Glutamatergic neuron (in vitro differentiated cells): ENCODE data around the gene KCTD2. TPM values are rescaled to one million over a fixed set of nuclear protein-coding genes. Genes with fewer than 3 reads are reported as not detected.
A peak's percentile ranks its signal among the peaks of the same experiment; 100 is the strongest.

Source experiments
- DNase-seq: peaks from one replicate; pipeline ENCODE4 v3.0.0; 2022
- H3K27ac Mint-ChIP-seq: one replicate; pipeline ENCODE4 v1.8.0; 2020; ENCODE audit warnings: mild to moderate bottlenecking, mixed read lengths, inconsistent platforms; ENCODE audit not compliant: unreplicated experiment
- H3K27me3 Mint-ChIP-seq: one replicate; pipeline ENCODE4 v1.8.0; 2020; ENCODE audit warnings: mild to moderate bottlenecking, moderate library complexity, mixed read lengths, inconsistent platforms; ENCODE audit not compliant: unreplicated experiment
- H3K36me3 Mint-ChIP-seq: one replicate; pipeline ENCODE4 v1.8.0; 2020; ENCODE audit warnings: mild to moderate bottlenecking, mixed read lengths, inconsistent platforms; ENCODE audit not compliant: unreplicated experiment
- H3K4me1 Mint-ChIP-seq: one replicate; pipeline ENCODE4 v1.8.0; 2020; ENCODE audit warnings: mild to moderate bottlenecking, low read depth, mixed read lengths, inconsistent platforms; ENCODE audit not compliant: unreplicated experiment
- H3K4me3 Mint-ChIP-seq: one replicate; pipeline ENCODE4 v1.8.0; 2020; ENCODE audit warnings: mild to moderate bottlenecking, mixed read lengths, inconsistent platforms; ENCODE audit not compliant: unreplicated experiment
- H3K9me3 Mint-ChIP-seq: one replicate; pipeline ENCODE4 v1.8.0; 2020; ENCODE audit warnings: mild to moderate bottlenecking, moderate library complexity, mixed read lengths, inconsistent platforms; ENCODE audit not compliant: unreplicated experiment
- CTCF ChIP-seq: fragments of 200-600 bp; sonication (generic); IDR thresholded peaks from one replicate; pipeline ENCODE4 v1.5.0; 2021; ENCODE audit not compliant: partially characterized antibody, unreplicated experiment
- total RNA-seq: library from RNA; stranded (reverse); fragmentation: NEBNext Ultra II Directional; extraction: Animal tissue kit (Norgen Biotek cat#: 25700); gene quantifications from one replicate; pipeline ENCODE4 v1.2.1, GENCODE V29; 2021; ENCODE audit not compliant: unreplicated experiment

KCTD2 gene
- total RNA-seq, 1 donor from 2014 or later = 23.4 TPM

GRCh38 chr17:75031972-75032719, 14.9 kb upstream of the KCTD2 start:
- no peak overlapping the region for H3K27ac Mint-ChIP-seq
- peaks cover 37% of the 10 kb centered on the region for H3K27me3 Mint-ChIP-seq
- H3K9me3 Mint-ChIP-seq = peaks cover 38% of the 10 kb centered on the region
- peaks cover 10% of the 10 kb centered on the region for H3K36me3 Mint-ChIP-seq
- H3K4me3 Mint-ChIP-seq = peak overlapping the region; percentile 77
- peaks cover 3% of the 10 kb centered on the region for H3K4me1 Mint-ChIP-seq
- DNase-seq = peak; percentile 38
- TF ChIP-seq CTCF = no peak

GRCh38 chr17:75032720-75033280, 14.2 kb upstream of the KCTD2 start:
- no peak for DNase-seq
- Mint-ChIP-seq H3K27me3 (peaks cover 37% of the 10 kb centered on the region), H3K27ac (no peak overlapping the region), H3K9me3 (peaks cover 38% of the 10 kb centered on the region), H3K36me3 (peaks cover 10% of the 10 kb centered on the region), H3K4me1 (peaks cover 3% of the 10 kb centered on the region), H3K4me3 (peak overlapping the region; percentile 97)
- TF ChIP-seq CTCF = no peak

GRCh38 chr17:75033346-75034235, 13.4 kb upstream of the KCTD2 start:
- H3K4me3 Mint-ChIP-seq = peak overlapping the region; percentile 97
- peaks cover 38% of the 10 kb centered on the region for H3K9me3 Mint-ChIP-seq
- H3K4me1 Mint-ChIP-seq = peaks cover 3% of the 10 kb centered on the region
- H3K27ac Mint-ChIP-seq = peak overlapping the region; percentile 95
- DNase-seq = peak; percentile 96
- H3K36me3 Mint-ChIP-seq = peaks cover 7% of the 10 kb centered on the region
- H3K27me3 Mint-ChIP-seq = peaks cover 37% of the 10 kb centered on the region
- TF ChIP-seq CTCF = no peak

- Mint-ChIP-seq H3K27me3 (peaks cover 37% of the 10 kb centered on the region), H3K4me3 (peak overlapping the region; percentile 97), H3K4me1 (peaks cover 3% of the 10 kb centered on the region), H3K27ac (peak overlapping the region; percentile 95), H3K36me3 (peaks cover 5% of the 10 kb centered on the region), H3K9me3 (peaks cover 35% of the 10 kb centered on the region)
- DNase-seq = peak; percentile 92
- TF ChIP-seq CTCF = no peak
Measured at GRCh38 chr17:75034236-75034908, 12.7 kb upstream of the KCTD2 start.
